CD4-positive, CD25-positive, alpha-beta regulatory T cell (primary cell): Measurements from ENCODE around the gene MAGT1. TPM values are rescaled to one million over a fixed set of nuclear protein-coding genes. Genes with fewer than 3 reads are reported as not detected.

ENCODE experiments used
- ATAC-seq, 2 donors: fragments of 150-1000 bp; cut with Tn5 transposase; one replicate each; pipeline ENCODE4 v1.10.0; 2021; ENCODE audit warnings: low read depth in 2 of 2, moderate number of reproducible peaks in 2 of 2, moderate library complexity in 1 of 2
- DNase-seq, 3 donors: peaks; one replicate each; pipeline versions ENCODE4 v3.0.0 to v3.0.0-alpha.2; 2012 to 2022; ENCODE audit warnings: mixed read lengths in 1 of 3
- H3K27ac ChIP-seq: one replicate; pipeline ENCODE4 v1.7.0; 2013; ENCODE audit warnings: mild to moderate bottlenecking, low read length; ENCODE audit not compliant: insufficient read depth, poor library complexity, severe bottlenecking
- H3K27me3 ChIP-seq: one replicate; pipeline ENCODE4 v1.7.0; 2013; ENCODE audit warnings: low read length; ENCODE audit not compliant: control insufficient read depth, insufficient read depth
- H3K36me3 ChIP-seq: one replicate; pipeline ENCODE4 v1.7.0; 2013; ENCODE audit warnings: mild to moderate bottlenecking, low read length, moderate library complexity; ENCODE audit not compliant: control insufficient read depth, insufficient read depth
- H3K4me1 ChIP-seq: 2 replicates; pipeline ENCODE4 v1.7.0; 2013; ENCODE audit warnings: mild to moderate bottlenecking, low read length; ENCODE audit not compliant: insufficient read depth, control insufficient read depth, poor library complexity, severe bottlenecking
- H3K4me3 ChIP-seq: one replicate; pipeline ENCODE4 v1.7.0; 2013; ENCODE audit warnings: low read depth, mild to moderate bottlenecking, low read length, moderate library complexity
- H3K9me3 ChIP-seq, 2 experiments: 1 replicate in 1 of 2; 2 replicates in 1 of 2; pipeline ENCODE4 v1.7.0; 2013; ENCODE audit warnings: low read length in 2 of 2, mild to moderate bottlenecking in 1 of 2, moderate library complexity in 1 of 2; ENCODE audit not compliant: control insufficient read depth in 2 of 2
- H3K27ac Mint-ChIP-seq, 3 donors: one replicate each; pipeline ENCODE4 v1.8.0; 2020 to 2022; ENCODE audit warnings: mild to moderate bottlenecking in 3 of 3, mixed read lengths in 3 of 3, moderate library complexity in 2 of 3
- H3K27me3 Mint-ChIP-seq: one replicate; pipeline ENCODE4 v1.8.0; 2022; ENCODE audit warnings: mild to moderate bottlenecking, mixed read lengths
- H3K36me3 Mint-ChIP-seq: one replicate; pipeline ENCODE4 v1.8.0; 2020; ENCODE audit warnings: mixed read lengths
- H3K4me1 Mint-ChIP-seq, 4 donors: one replicate each; pipeline ENCODE4 v1.8.0; 2020 to 2022; ENCODE audit warnings: mixed read lengths in 4 of 4, mild to moderate bottlenecking in 1 of 4
- H3K4me3 Mint-ChIP-seq, 4 donors: one replicate each; pipeline ENCODE4 v1.8.0; 2020 to 2022; ENCODE audit warnings: mild to moderate bottlenecking in 4 of 4, mixed read lengths in 4 of 4, moderate library complexity in 3 of 4
- H3K9me3 Mint-ChIP-seq, 7 donors: one replicate each; pipeline ENCODE4 v1.8.0; 2020 to 2022; ENCODE audit warnings: mixed read lengths in 7 of 7, mild to moderate bottlenecking in 3 of 7, moderate library complexity in 2 of 7
- polyA plus RNA-seq, 4 donors: library from polyadenylated mRNA; unstranded; fragments of 300-500 nt; fragmentation: Illumina TruSeq; gene quantifications; one replicate each; pipeline ENCODE4 v1.2.3, GENCODE V29; 2021
- total RNA-seq: library from RNA; stranded (reverse); gene quantifications from one replicate; pipeline ENCODE4 v1.2.3, GENCODE V29; 2022

The MAGT1 gene
- total and polyA plus RNA-seq, 5 donors from 2014 or later = 24.8 to 37.8 (median 28.6) TPM

- no peaks in the 10 kb centered on the region for H3K27me3 ChIP-seq
- Mint-ChIP-seq H3K4me1 (peaks cover 14 to 33% (median 20%) of the 10 kb centered on the region in 4 donors), H3K27me3 (no peaks in the 10 kb centered on the region), H3K9me3 (no peaks in the 10 kb centered on the region), H3K27ac (peak overlapping the region; percentile 94 to 100 (median 100)), H3K4me3 (peak overlapping the region; percentile 98 to 99 (median 99)), H3K36me3 (no peaks in the 10 kb centered on the region)
- H3K4me3 ChIP-seq = peak overlapping the region; percentile 96
- H3K9me3 ChIP-seq = no peaks in the 10 kb centered on the region
- peak overlapping the region; percentile 88 for H3K27ac ChIP-seq
- ATAC-seq (peak in 1 of 2 donors; percentile 4), DNase-seq (no peak)
- H3K4me1 ChIP-seq = peaks cover 24% of the 10 kb centered on the region
- H3K36me3 ChIP-seq = no peaks in the 10 kb centered on the region
These were observed 108.9 kb downstream of the MAGT1 start for GRCh38 chrX:77786365-77786680.

- H3K36me3 ChIP-seq = no peaks in the 10 kb centered on the region
- ATAC-seq (peak; percentile 92), DNase-seq (peak; percentile 74 to 89 (median 84))
- peak within 1 kb of the TSS; percentile 88 for H3K27ac ChIP-seq
- H3K27me3 Mint-ChIP-seq = no peaks in the 10 kb centered on the region
- peaks cover 14 to 37% (median 20%) of the 10 kb centered on the region in 4 donors for H3K4me1 Mint-ChIP-seq
- H3K27ac Mint-ChIP-seq = peak within 1 kb of the TSS; percentile 94 to 100 (median 100)
- H3K9me3 Mint-ChIP-seq = no peaks in the 10 kb centered on the region
- peaks cover 24% of the 10 kb centered on the region for H3K4me1 ChIP-seq
- peak within 1 kb of the TSS; percentile 96 for H3K4me3 ChIP-seq
- no peaks in the 10 kb centered on the region for H3K36me3 Mint-ChIP-seq
- H3K4me3 Mint-ChIP-seq = peak within 1 kb of the TSS; percentile 98 to 99 (median 99)
- no peaks in the 10 kb centered on the region for H3K9me3 ChIP-seq
- no peaks in the 10 kb centered on the region for H3K27me3 ChIP-seq
These were observed 109.5 kb downstream of the MAGT1 start, which contains the start of gene ATRX for GRCh38 chrX:77785486-77786364. ATRX (minus strand) TSS chrX:77786216; CDS start chrX:77786001, 215 bp downstream.

GRCh38 chrX:77779695-77780094, 115.5 kb downstream of the MAGT1 start:
- Histone ChIP-seq H3K27ac (no peak overlapping the region), H3K4me1 (peaks cover 17% of the 10 kb centered on the region), H3K9me3 (no peaks in the 10 kb centered on the region), H3K4me3 (peak overlapping the region; percentile 15), H3K36me3 (no peaks in the 10 kb centered on the region), H3K27me3 (no peaks in the 10 kb centered on the region)
- no peaks in the 10 kb centered on the region for H3K27me3 Mint-ChIP-seq
- H3K36me3 Mint-ChIP-seq = no peaks in the 10 kb centered on the region
- ATAC-seq (no peak), DNase-seq (no peak)
- H3K4me1 Mint-ChIP-seq = peaks cover 33 to 57% (median 36%) of the 10 kb centered on the region in 4 donors
- peak overlapping the region; percentile 15 to 73 (median 36) for H3K4me3 Mint-ChIP-seq
- peaks cover 0 to 2% (median 0%) of the 10 kb centered on the region in 7 donors for H3K9me3 Mint-ChIP-seq
- H3K27ac Mint-ChIP-seq = peak overlapping the region; percentile 2 to 66 (median 14)

GRCh38 chrX:77776659-77777058, 118.6 kb downstream of the MAGT1 start:
- H3K27me3 ChIP-seq = no peaks in the 10 kb centered on the region
- peak overlapping the region; percentile 5 for H3K27ac ChIP-seq
- peaks cover 0 to 2% (median under 1%) of the 10 kb centered on the region in 7 donors for H3K9me3 Mint-ChIP-seq
- H3K36me3 ChIP-seq = no peaks in the 10 kb centered on the region
- peaks cover 26 to 58% (median 35%) of the 10 kb centered on the region in 4 donors for H3K4me1 Mint-ChIP-seq
- H3K27ac Mint-ChIP-seq = no peak overlapping the region
- H3K4me3 Mint-ChIP-seq = peak overlapping the region in 2 of 4 donors; percentile 48 to 69
- peak overlapping the region; percentile 40 for H3K4me3 ChIP-seq
- no peaks in the 10 kb centered on the region for H3K9me3 ChIP-seq
- peaks cover under 1% of the 10 kb centered on the region for H3K36me3 Mint-ChIP-seq
- ATAC-seq = no peak
- no peak for DNase-seq
- H3K27me3 Mint-ChIP-seq = no peaks in the 10 kb centered on the region
- peaks cover 10% of the 10 kb centered on the region for H3K4me1 ChIP-seq

Other genes starting within 250 kb of the MAGT1 start
- 175 TPM for gene ATRX, start 109.2 kb downstream of the MAGT1 start, total RNA-seq
- 10 to 100 TPM; 35.2 to 48.6 (median 41.9) TPM for gene ATRX, start 109.2 kb downstream of the MAGT1 start, polyA plus RNA-seq
- gene COX7B, start 4.0 kb upstream of the MAGT1 start, total RNA-seq = 110 TPM
- 100 to 1,000 TPM; 395 to 504 (median 424) TPM for gene COX7B, start 4.0 kb upstream of the MAGT1 start, polyA plus RNA-seq
- 13.6 TPM for gene ATP7A, start 15.3 kb upstream of the MAGT1 start, total RNA-seq
- gene ATP7A, start 15.3 kb upstream of the MAGT1 start, polyA plus RNA-seq = 1 to 10 TPM; 2.7 to 5.0 (median 3.0) TPM
- not detected for gene PGAM4, start 74.2 kb upstream of the MAGT1 start, total RNA-seq
- not detected for gene PGAM4, start 74.2 kb upstream of the MAGT1 start, polyA plus RNA-seq
- gene PGK1, start 208.8 kb upstream of the MAGT1 start, total RNA-seq = 254 TPM
- gene PGK1, start 208.8 kb upstream of the MAGT1 start, polyA plus RNA-seq = 100 to 1,000 TPM; 422 to 490 (median 457) TPM
- gene TAF9B, start 244.2 kb upstream of the MAGT1 start, total RNA-seq = 13.9 TPM
- gene TAF9B, start 244.2 kb upstream of the MAGT1 start, polyA plus RNA-seq = 10 to 100 TPM; 32.4 to 39.1 (median 37.5) TPM